ENCODE measurements around the gene MTA2.
"Not testable (repeated sequence)": the region's sequence is repeated elsewhere in the genome, so short reads cannot be mapped to it uniquely, and the experiment has no call there.

The MTA2 gene

DNA sequence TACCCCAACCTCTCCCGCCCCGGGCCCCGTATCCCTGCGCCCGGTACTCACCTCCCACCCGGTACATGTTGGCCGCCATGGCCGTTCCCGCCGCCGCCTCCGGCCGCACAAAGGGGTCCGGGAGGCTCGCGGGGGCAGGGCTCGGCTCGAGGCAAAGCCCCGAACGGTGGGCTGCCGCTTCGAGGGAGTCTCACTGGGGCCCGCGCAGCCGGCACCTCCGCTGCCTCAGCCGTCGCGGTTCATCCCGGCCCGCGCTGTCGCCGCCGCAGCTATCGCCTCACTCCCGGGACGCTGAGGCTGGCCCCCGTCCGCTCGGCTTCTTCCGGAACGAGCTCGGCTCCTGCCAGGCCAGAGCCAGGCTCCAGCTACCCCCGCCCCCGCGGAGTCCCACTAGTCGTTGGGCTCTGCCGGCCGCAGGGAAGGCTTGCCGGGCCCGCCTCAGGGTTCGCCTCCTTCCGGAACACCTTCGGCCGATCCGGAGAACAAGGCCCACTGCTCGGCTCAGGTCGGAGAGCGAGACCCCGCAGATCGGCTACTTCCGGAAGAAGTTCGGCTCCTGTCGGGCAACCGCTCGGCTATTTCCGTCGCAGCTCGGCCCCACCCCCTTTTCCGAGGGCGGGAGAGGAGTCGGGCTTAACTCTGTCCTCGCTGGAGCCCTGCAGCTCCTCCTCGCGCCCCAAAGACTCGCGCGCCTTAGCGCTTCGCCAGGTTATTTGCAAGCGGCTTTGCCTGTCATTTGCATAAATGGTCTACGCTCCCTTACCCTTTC lies at the start of gene MTA2:
TSS of gene MTA2 (minus strand) at position 494 of the 769 bp plus-strand sequence. CDS start at position 79, 415 bp downstream.
- Histone ChIP-seq H3K9me3 (ENCODE audit: insufficient read depth, low read depth, low read length) (no peaks in the 10 kb centered on the region), H3K79me2 (ENCODE audit: insufficient read depth, low read length) (peaks cover 46% of the 10 kb centered on the region), H2AFZ (ENCODE audit: low read length) (peak within 1 kb of the TSS; percentile 67; the same call in 1 of the 2 replicates), H4K20me1 (ENCODE audit: insufficient read depth, low read length, poor library complexity, severe bottlenecking) (peaks cover 29% of the 10 kb centered on the region), H3F3A (ENCODE audit: low read depth) (no peaks in the 10 kb centered on the region), H3K9me2 (replicated peaks; ENCODE audit: low read depth, low read length) (no peaks in the 10 kb centered on the region), H3K4me1 (ENCODE audit: insufficient read depth, low read length, poor library complexity, severe bottlenecking) (peaks cover 21% of the 10 kb centered on the region), H3K36me3 (ENCODE audit: insufficient read depth, low read length) (peaks cover 16% of the 10 kb centered on the region; the same call in 1 of the 2 replicates), H3K9ac (ENCODE audit: low read depth, low read length, poor library complexity, severe bottlenecking) (peak within 1 kb of the TSS; percentile 100), H3K4me2 (ENCODE audit: low read depth, low read length, poor library complexity, severe bottlenecking) (peak within 1 kb of the TSS; percentile 95), H3K27me3 (ENCODE audit: insufficient read depth, low read length, poor library complexity, severe bottlenecking) (peaks cover 8% of the 10 kb centered on the region), H3K4me3 (ENCODE audit: low read length, poor library complexity, severe bottlenecking) (peak within 1 kb of the TSS; percentile 95)
- TF ChIP-seq EZH2phosphoT487 (IDR thresholded peaks at IDR 0.05; ENCODE audit: borderline replicate concordance): no peak
- TF ChIP-seq, protein P1, sequence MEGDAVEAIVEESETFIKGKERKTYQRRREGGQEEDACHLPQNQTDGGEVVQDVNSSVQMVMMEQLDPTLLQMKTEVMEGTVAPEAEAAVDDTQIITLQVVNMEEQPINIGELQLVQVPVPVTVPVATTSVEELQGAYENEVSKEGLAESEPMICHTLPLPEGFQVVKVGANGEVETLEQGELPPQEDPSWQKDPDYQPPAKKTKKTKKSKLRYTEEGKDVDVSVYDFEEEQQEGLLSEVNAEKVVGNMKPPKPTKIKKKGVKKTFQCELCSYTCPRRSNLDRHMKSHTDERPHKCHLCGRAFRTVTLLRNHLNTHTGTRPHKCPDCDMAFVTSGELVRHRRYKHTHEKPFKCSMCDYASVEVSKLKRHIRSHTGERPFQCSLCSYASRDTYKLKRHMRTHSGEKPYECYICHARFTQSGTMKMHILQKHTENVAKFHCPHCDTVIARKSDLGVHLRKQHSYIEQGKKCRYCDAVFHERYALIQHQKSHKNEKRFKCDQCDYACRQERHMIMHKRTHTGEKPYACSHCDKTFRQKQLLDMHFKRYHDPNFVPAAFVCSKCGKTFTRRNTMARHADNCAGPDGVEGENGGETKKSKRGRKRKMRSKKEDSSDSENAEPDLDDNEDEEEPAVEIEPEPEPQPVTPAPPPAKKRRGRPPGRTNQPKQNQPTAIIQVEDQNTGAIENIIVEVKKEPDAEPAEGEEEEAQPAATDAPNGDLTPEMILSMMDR (conservative IDR thresholded peaks at IDR 0.05; ENCODE audit: low read length): no peak

DNA sequence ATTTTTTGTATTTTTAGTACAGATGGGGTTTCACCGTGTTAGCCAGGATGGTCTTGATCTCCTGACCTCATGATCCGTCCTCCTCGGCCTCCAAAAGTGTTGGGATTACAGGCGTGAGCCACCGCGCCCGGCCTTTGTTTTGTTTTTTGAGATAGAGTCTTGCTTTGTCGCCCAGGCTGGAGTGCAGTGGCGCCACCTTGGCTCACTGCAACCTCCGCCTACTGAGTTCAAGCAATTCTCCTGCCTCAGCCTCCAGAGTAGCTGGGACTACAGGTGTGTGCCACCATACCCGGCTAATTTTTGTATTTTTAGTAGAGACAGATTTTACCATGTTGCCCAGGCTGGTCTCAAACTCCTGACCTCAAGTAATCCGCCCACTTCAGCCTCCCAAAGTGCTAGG lies 48.6 kb upstream of the MTA2 start:
- not testable (repeated sequence) for H3K4me3 ChIP-seq (ENCODE audit: low read length, poor library complexity, severe bottlenecking); H3K27me3 ChIP-seq (ENCODE audit: insufficient read depth, low read length, poor library complexity, severe bottlenecking); H2AFZ ChIP-seq (ENCODE audit: low read length); H3F3A ChIP-seq (ENCODE audit: low read depth); H3K9me2 ChIP-seq (replicated peaks; ENCODE audit: low read depth, low read length); H3K9me3 ChIP-seq (ENCODE audit: insufficient read depth, low read depth, low read length); H3K9ac ChIP-seq (ENCODE audit: low read depth, low read length, poor library complexity, severe bottlenecking); H3K36me3 ChIP-seq (ENCODE audit: insufficient read depth, low read length); H3K4me2 ChIP-seq (ENCODE audit: low read depth, low read length, poor library complexity, severe bottlenecking)
- peaks cover 16% of the 10 kb centered on the region for H3K4me1 ChIP-seq (ENCODE audit: insufficient read depth, low read length, poor library complexity, severe bottlenecking)
- peaks cover 37% of the 10 kb centered on the region for H3K79me2 ChIP-seq (ENCODE audit: insufficient read depth, low read length)
- peaks cover 11% of the 10 kb centered on the region for H4K20me1 ChIP-seq (ENCODE audit: insufficient read depth, low read length, poor library complexity, severe bottlenecking)

DNA sequence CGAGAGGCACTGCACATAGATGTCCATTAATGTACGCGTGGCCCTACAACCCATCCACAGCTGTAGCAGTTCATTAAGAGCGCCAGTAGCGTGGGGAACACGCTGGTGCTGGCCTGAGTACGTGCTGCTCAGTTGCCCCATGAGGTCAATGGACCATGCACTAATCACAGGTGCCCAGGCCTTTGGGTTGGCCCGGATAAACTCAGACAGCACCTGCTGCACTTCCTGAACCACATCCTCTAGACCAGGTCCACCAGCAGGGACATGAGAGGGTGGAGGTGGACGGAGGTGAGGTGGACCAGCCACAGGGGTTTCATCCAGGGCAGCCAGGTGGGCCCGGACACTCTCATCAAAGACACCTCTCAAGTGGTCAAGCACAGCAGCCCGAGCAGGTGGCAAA lies 47.8 kb upstream of the MTA2 start:
- Histone ChIP-seq H3K9me3 (ENCODE audit: insufficient read depth, low read depth, low read length) (no peaks in the 10 kb centered on the region), H3K4me1 (ENCODE audit: insufficient read depth, low read length, poor library complexity, severe bottlenecking) (peaks cover 22% of the 10 kb centered on the region), H3K79me2 (ENCODE audit: insufficient read depth, low read length) (peaks cover 45% of the 10 kb centered on the region), H3K27me3 (ENCODE audit: insufficient read depth, low read length, poor library complexity, severe bottlenecking) (no peaks in the 10 kb centered on the region), H3F3A (ENCODE audit: low read depth) (no peaks in the 10 kb centered on the region), H3K4me2 (ENCODE audit: low read depth, low read length, poor library complexity, severe bottlenecking) (no peak overlapping the region), H3K9ac (ENCODE audit: low read depth, low read length, poor library complexity, severe bottlenecking) (no peak overlapping the region), H4K20me1 (ENCODE audit: insufficient read depth, low read length, poor library complexity, severe bottlenecking) (peaks cover 17% of the 10 kb centered on the region), H3K9me2 (replicated peaks; ENCODE audit: low read depth, low read length) (no peaks in the 10 kb centered on the region), H3K36me3 (ENCODE audit: insufficient read depth, low read length) (peaks cover 4% of the 10 kb centered on the region; the same call in 1 of the 2 replicates), H3K4me3 (ENCODE audit: low read length, poor library complexity, severe bottlenecking) (no peak overlapping the region), H2AFZ (ENCODE audit: low read length) (no peak overlapping the region)
- TF ChIP-seq, protein P1 (conservative IDR thresholded peaks at IDR 0.05; ENCODE audit: low read length): no peak
- TF ChIP-seq EZH2phosphoT487 (IDR thresholded peaks at IDR 0.05; ENCODE audit: borderline replicate concordance): no peak

All from Loucy (cell line).